Measurements from ENCODE around the gene DNAJC9. TPM values are rescaled to one million over a fixed set of nuclear protein-coding genes. Genes with fewer than 3 reads are reported as not detected.

Gene DNAJC9
- total RNA-seq, result 10 to 100 TPM; 40.9 to 42.2 TPM

- DNase-seq (peak; percentile 98), ATAC-seq (peak; percentile 94)
- TF ChIP-seq CTCF (IDR thresholded peaks at IDR 0.05), result no peak
- H3K4me1 Mint-ChIP-seq (ENCODE audit: low read depth), result peaks cover 53% of the 10 kb centered on the region
- H3K9me3 Mint-ChIP-seq, result no peaks in the 10 kb centered on the region
- H3K27ac Mint-ChIP-seq, result peak within 1 kb of the TSS; percentile 97
- H3K27me3 Mint-ChIP-seq, result no peaks in the 10 kb centered on the region
- intact Hi-C loops (cut with micrococcal nuclease), result loop anchor here (10.0 kb wide), 1 partner anchor 248 kb away; the partner anchor contains the start of gene PPP3CB
- ChIA-PET CTCF (interaction anchor here (1.1 to 1.8 kb wide), 5 partner anchors 9 to 166 kb away, joined by 3 to 4 read pairs (median 3); partner anchors contain the start of genes ANXA7 and P4HA1), POLR2A (interaction anchor here (0.5 to 3.4 kb wide), 21 partner anchors 9 to 754 kb away, joined by 3 to 22 read pairs (median 4); partner anchors contain the start of genes ANXA7 and CFAP70)
- H3K36me3 Mint-ChIP-seq (ENCODE audit: low read depth), result peaks cover 84% of the 10 kb centered on the region
- H3K4me3 Mint-ChIP-seq, result peak within 1 kb of the TSS; percentile 100
These were observed at the start of gene DNAJC9 for GRCh38 chr10:73246646-73247508. DNAJC9 (minus strand) TSS chr10:73247255; CDS start chr10:73247189, 66 bp downstream.

GRCh38 chr10:73293461-73293860 lies 46.4 kb upstream of the DNAJC9 start:
- H3K27ac Mint-ChIP-seq, result no peak overlapping the region
- POLR2A ChIA-PET, result no interaction called here

GRCh38 chr10:73289958-73290357 lies 42.9 kb upstream of the DNAJC9 start:
- H3K9me3 Mint-ChIP-seq, result no peaks in the 10 kb centered on the region
- H3K4me1 Mint-ChIP-seq (ENCODE audit: low read depth), result no peaks in the 10 kb centered on the region
- no peaks in the 10 kb centered on the region for H3K27me3 Mint-ChIP-seq
- POLR2A ChIA-PET, result no interaction called here
- intact Hi-C loops (cut with micrococcal nuclease), result no loop called here
- TF ChIP-seq CTCF (IDR thresholded peaks at IDR 0.05), result no peak
- H3K36me3 Mint-ChIP-seq (ENCODE audit: low read depth), result peaks cover 6% of the 10 kb centered on the region
- CTCF ChIA-PET, result no interaction called here
- H3K4me3 Mint-ChIP-seq, result no peak overlapping the region
- no peak overlapping the region for H3K27ac Mint-ChIP-seq
- DNase-seq, result no peak
- no peak for ATAC-seq

More at GRCh38 chr10:73293461-73293860, 46.4 kb upstream of the DNAJC9 start:
- ATAC-seq, result no peak
- no peaks in the 10 kb centered on the region for H3K27me3 Mint-ChIP-seq
- intact Hi-C loops (cut with micrococcal nuclease), result no loop called here
- DNase-seq, result no peak
- no peak for TF ChIP-seq CTCF (IDR thresholded peaks at IDR 0.05)
- no peak overlapping the region for H3K4me3 Mint-ChIP-seq
- H3K36me3 Mint-ChIP-seq (ENCODE audit: low read depth), result peaks cover 6% of the 10 kb centered on the region
- CTCF ChIA-PET, result interaction anchor here (1.3 kb wide), 1 partner anchor 30 kb away, joined by 3 read pairs; no protein-coding TSS in a partner anchor
- peaks cover 3% of the 10 kb centered on the region for H3K4me1 Mint-ChIP-seq (ENCODE audit: low read depth)
- H3K9me3 Mint-ChIP-seq, result no peaks in the 10 kb centered on the region

GRCh38 chr10:73287441-73287840 lies 40.4 kb upstream of the DNAJC9 start:
- Mint-ChIP-seq H3K36me3 (ENCODE audit: low read depth) (peaks cover 6% of the 10 kb centered on the region), H3K9me3 (no peaks in the 10 kb centered on the region), H3K27ac (no peak overlapping the region), H3K4me3 (no peak overlapping the region), H3K4me1 (ENCODE audit: low read depth) (no peaks in the 10 kb centered on the region), H3K27me3 (no peaks in the 10 kb centered on the region)
- ChIA-PET POLR2A (no interaction called here), CTCF (no interaction called here)
- no peak for TF ChIP-seq CTCF (IDR thresholded peaks at IDR 0.05)
- ATAC-seq, result no peak
- intact Hi-C loops (cut with micrococcal nuclease), result no loop called here
- DNase-seq, result no peak

- intact Hi-C loops (cut with micrococcal nuclease), result no loop called here
- H3K36me3 Mint-ChIP-seq (ENCODE audit: low read depth), result no peaks in the 10 kb centered on the region
- H3K9me3 Mint-ChIP-seq, result no peaks in the 10 kb centered on the region
- no peak for ATAC-seq
- POLR2A ChIA-PET, result no interaction called here
- no peak overlapping the region for H3K4me3 Mint-ChIP-seq
- H3K27ac Mint-ChIP-seq, result no peak overlapping the region
- DNase-seq, result no peak
- no peaks in the 10 kb centered on the region for H3K27me3 Mint-ChIP-seq
- no peaks in the 10 kb centered on the region for H3K4me1 Mint-ChIP-seq (ENCODE audit: low read depth)
- CTCF ChIA-PET, result no interaction called here
- TF ChIP-seq CTCF (IDR thresholded peaks at IDR 0.05), result no peak
These were observed 34.0 kb upstream of the DNAJC9 start for GRCh38 chr10:73281097-73281496.
